K562 (cell line): ENCODE data around the gene PPP1R3E. TPM values are rescaled to one million over a fixed set of nuclear protein-coding genes. Genes with fewer than 3 reads are reported as not detected.

ENCODE experiments used
- BRCA1 ChIP-seq, 2 experiments: fragments of 450-650 bp in 1 of 2; sonication (generic) in 1 of 2; formaldehyde crosslinking in 1 of 2; IDR thresholded peaks; 2 replicates each; pipeline versions ENCODE4 v1.5.0 to v1.6.1; 2017 to 2020; ENCODE audit warnings: mild to moderate bottlenecking in 1 of 2, missing genetic modification reagents in 1 of 2
- CEBPG ChIP-seq, 3 experiments: fragments of 200-800 bp in 1 of 3; sonication (Bioruptor generic) in 1 of 3; sonication (generic) in 1 of 3; formaldehyde crosslinking in 1 of 3; IDR thresholded peaks in 2 of 3; conservative IDR thresholded peaks in 1 of 3; 2 replicates each; pipeline versions ENCODE4 v1.6.1 to v1.8.0; 2016 to 2022; ENCODE audit warnings: missing compliant biosample characterization in 2 of 3, missing genetic modification characterization in 2 of 3, mild to moderate bottlenecking in 1 of 3, missing genetic modification reagents in 1 of 3
- GTF2B ChIP-seq: IDR thresholded peaks from 2 replicates; pipeline ENCODE4 v1.6.1; 2011; ENCODE audit not compliant: insufficient read length; ENCODE audit errors: extremely low read depth
- HDAC2 ChIP-seq: fragments of 450-650 bp; IDR thresholded peaks from 2 replicates; pipeline ENCODE4 v1.6.1; 2016; ENCODE audit warnings: mild to moderate bottlenecking
- ILK ChIP-seq: fragments of 450-650 bp; IDR thresholded peaks from 2 replicates; pipeline ENCODE4 v1.6.1; 2016; ENCODE audit warnings: missing genetic modification characterization, low read depth, mild to moderate bottlenecking, missing compliant biosample characterization, moderate library complexity, borderline replicate concordance
- KDM2B ChIP-seq: fragments of 250-450 bp; sonication (Bioruptor Pico); IDR thresholded peaks from 2 replicates; pipeline ENCODE4 v1.8.0; 2021; ENCODE audit warnings: mild to moderate bottlenecking, moderate library complexity
- NBN ChIP-seq: fragments of 450-650 bp; IDR thresholded peaks from 2 replicates; pipeline ENCODE4 v1.6.1; 2016; ENCODE audit warnings: low read depth, mild to moderate bottlenecking
- NFRKB ChIP-seq: fragments of 450-650 bp; IDR thresholded peaks from 2 replicates; pipeline ENCODE4 v1.6.1; 2016; ENCODE audit warnings: low read depth
- PCBP2 ChIP-seq: fragments of 200-400 bp; formaldehyde crosslinking; IDR thresholded peaks from 2 replicates; pipeline ENCODE4 v1.6.1; 2018; ENCODE audit warnings: low read length, low read depth, mild to moderate bottlenecking, moderate library complexity; ENCODE audit not compliant: poor library complexity, severe bottlenecking
- RFX5 ChIP-seq: IDR thresholded peaks from 2 replicates; pipeline ENCODE4 v1.6.1; 2011; ENCODE audit warnings: low read depth, mild to moderate bottlenecking, improper control_type of control experiment, low read length
- RUNX1 ChIP-seq: sonication (generic); IDR thresholded peaks from 2 replicates; pipeline ENCODE4 v1.6.1; 2016; ENCODE audit warnings: antibody characterized with exemption, low read depth
- SIN3A ChIP-seq, 2 experiments: fragments of 150-350 bp in 1 of 2; IDR thresholded peaks; 2 replicates each; pipeline ENCODE4 v1.6.1; 2011 to 2016; ENCODE audit warnings: borderline replicate concordance in 2 of 2, low read depth in 2 of 2, low read length in 2 of 2, mild to moderate bottlenecking in 2 of 2, moderate library complexity in 2 of 2; ENCODE audit not compliant: control insufficient read depth in 1 of 2
- SMAD2 ChIP-seq: fragments of 150-350 bp; IDR thresholded peaks from 2 replicates; pipeline ENCODE4 v1.6.1; 2014; ENCODE audit warnings: low read depth, mild to moderate bottlenecking, low read length
- SMARCA5 ChIP-seq: fragments of 450-650 bp; IDR thresholded peaks from 2 replicates; pipeline ENCODE4 v1.6.1; 2016
- SUPT5H ChIP-seq: fragments of 450-650 bp; IDR thresholded peaks from 2 replicates; pipeline ENCODE4 v1.6.1; 2016
- TBL1XR1 ChIP-seq, 2 experiments: IDR thresholded peaks; 2 replicates each; pipeline ENCODE4 v1.6.1; 2012; ENCODE audit warnings: improper control_type of control experiment in 2 of 2, low read length in 2 of 2, mild to moderate bottlenecking in 1 of 2
- WHSC1 ChIP-seq: IDR thresholded peaks from one replicate; pipeline ENCODE4 v1.6.1; 2012; ENCODE audit warnings: low read length, control low read depth, inconsistent platforms
- ZNF263 ChIP-seq: sonication (generic); formaldehyde crosslinking; IDR thresholded peaks from 2 replicates; pipeline ENCODE4 v1.8.0; 2022; ENCODE audit warnings: mild to moderate bottlenecking, missing genetic modification reagents, borderline replicate concordance
- ZNF347 ChIP-seq: fragments of 450-650 bp; formaldehyde crosslinking; IDR thresholded peaks from 2 replicates; pipeline ENCODE4 v1.4.0; 2020; ENCODE audit warnings: low read depth, mild to moderate bottlenecking, moderate library complexity
- ZNF583 ChIP-seq: fragments of 250-450 bp; sonication (Bioruptor Pico); IDR thresholded peaks from 2 replicates; pipeline ENCODE4 v1.4.0; 2020
- ZNF77 ChIP-seq: fragments of 250-450 bp; sonication (Bioruptor Pico); IDR thresholded peaks from 2 replicates; pipeline ENCODE4 v1.5.0; 2020
- ZNF778 ChIP-seq: fragments of 450-650 bp; formaldehyde crosslinking; IDR thresholded peaks from 2 replicates; pipeline ENCODE4 v1.4.0; 2020; ENCODE audit warnings: mild to moderate bottlenecking, moderate library complexity
- polyA plus RNA-seq, 8 experiments: library from polyadenylated mRNA; depleted of rRNA in 4 of 8; stranded (reverse) in 5 of 8; unstranded in 3 of 8; fragments of >200 nt; fragmentation: Nextera tagmentation in 2 of 8; fragmentation: Illumina TruSeq in 1 of 8; extraction: Ambion mirVana in 2 of 8; extraction: Trizol in 1 of 8; gene quantifications; 2 replicates each; pipeline versions ENCODE4 v1.2.1 to v1.2.3, GENCODE V29; 2011 to 2014; ENCODE audit warnings: inconsistent platforms in 1 of 8, missing spikeins in 1 of 8
- total RNA-seq, 7 experiments: library from RNA; depleted of rRNA in 6 of 7; stranded (reverse); fragments of >200 nt in 6 of 7; fragmentation: Illumina TruSeq in 2 of 7; extraction: Trizol in 2 of 7; gene quantifications; 2 replicates each; pipeline versions ENCODE4 v1.2.1 to v1.2.3, GENCODE V29; 2011 to 2021; ENCODE audit warnings: low replicate concordance in 1 of 7
- TF ChIP-seq, protein P1 (sequence below): fragments of 250-450 bp; sonication (Bioruptor Pico); IDR thresholded peaks from 2 replicates; pipeline ENCODE4 v1.5.1; 2021; ENCODE audit warnings: mild to moderate bottlenecking
- TF ChIP-seq, protein P2 (sequence below): sonication (generic); formaldehyde crosslinking; IDR thresholded peaks from 2 replicates; pipeline ENCODE4 v1.8.1; 2022; ENCODE audit warnings: missing genetic modification reagents
- TF ChIP-seq, protein P3 (sequence below): sonication (generic); formaldehyde crosslinking; IDR thresholded peaks from 2 replicates; pipeline ENCODE4 v1.8.0; 2022; ENCODE audit warnings: mild to moderate bottlenecking, missing genetic modification reagents
- TF ChIP-seq, protein P4 (sequence below): fragments of 250-450 bp; sonication (Bioruptor Pico); IDR thresholded peaks from 2 replicates; pipeline ENCODE4 v1.6.1; 2021; ENCODE audit warnings: mild to moderate bottlenecking

PPP1R3E gene
- total and polyA plus RNA-seq, 9 of the 15 experiments (the other 6 are each of a cell fraction or from before 2014, with no cell fraction given) = 3.2 to 18.4 (median 7.6) TPM

GRCh38 chr14:23301969-23302289 lies 730 bp downstream of the PPP1R3E start (continued):
- TF ChIP-seq ILK (tag) (no peak), ZNF347 (CRISPR knock-in tag) (no peak), SIN3A (IDR thresholded peaks at IDR 0.05; ENCODE audit: borderline replicate concordance in 2 of 2, control insufficient read depth in 1 of 2, low read depth in 2 of 2, low read length in 2 of 2) (no peak), NBN (0 out of 2 replicates have a peak, but pooled peaks have one; percentile 28), SUPT5H (peak; percentile 83), SMARCA5 (no peak), RUNX1 (no peak), KDM2B (peak; percentile 7; the same call in 1 of the 2 replicates), RFX5 (no peak), ZNF263 (CRISPR knock-in tag) (peak; percentile 56; the same call in 1 of the 2 replicates), CEBPG (CRISPR knock-in tag; IDR thresholded peaks at IDR 0.05) (0 out of 2 replicates have a peak, but pooled peaks have one; percentile 12), CEBPG (tag; conservative IDR thresholded peaks at IDR 0.05 in 1 of 2, IDR thresholded peaks at IDR 0.05 in 1 of 2) (no peak), PCBP2 (no peak), ZNF583 (CRISPR knock-in tag) (no peak), GTF2B (no peak), ZNF77 (no peak), BRCA1 (IDR thresholded peaks at IDR 0.05) (no peak), BRCA1 (CRISPR knock-in tag; IDR thresholded peaks at IDR 0.05) (no peak), WHSC1 (no peak), NFRKB (peak; percentile 33; the same call in 1 of the 2 replicates), TBL1XR1 (IDR thresholded peaks at IDR 0.05; ENCODE audit: low read length in 2 of 2) (no peak), SMAD2 (no peak), ZNF778 (CRISPR knock-in tag) (no peak), HDAC2 (peak; percentile 25; the same call in 1 of the 2 replicates)
- TF ChIP-seq, protein P1, sequence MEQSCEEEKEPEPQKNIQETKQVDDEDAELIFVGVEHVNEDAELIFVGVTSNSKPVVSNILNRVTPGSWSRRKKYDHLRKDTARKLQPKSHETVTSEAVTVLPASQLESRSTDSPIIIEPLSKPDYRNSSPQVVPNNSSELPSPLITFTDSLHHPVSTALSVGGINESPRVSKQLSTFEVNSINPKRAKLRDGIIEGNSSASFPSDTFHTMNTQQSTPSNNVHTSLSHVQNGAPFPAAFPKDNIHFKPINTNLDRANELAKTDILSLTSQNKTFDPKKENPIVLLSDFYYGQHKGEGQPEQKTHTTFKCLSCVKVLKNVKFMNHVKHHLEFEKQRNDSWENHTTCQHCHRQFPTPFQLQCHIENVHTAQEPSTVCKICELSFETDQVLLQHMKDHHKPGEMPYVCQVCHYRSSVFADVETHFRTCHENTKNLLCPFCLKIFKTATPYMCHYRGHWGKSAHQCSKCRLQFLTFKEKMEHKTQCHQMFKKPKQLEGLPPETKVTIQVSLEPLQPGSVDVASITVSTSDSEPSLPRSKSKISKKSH = no peak
- TF ChIP-seq, protein P2, sequence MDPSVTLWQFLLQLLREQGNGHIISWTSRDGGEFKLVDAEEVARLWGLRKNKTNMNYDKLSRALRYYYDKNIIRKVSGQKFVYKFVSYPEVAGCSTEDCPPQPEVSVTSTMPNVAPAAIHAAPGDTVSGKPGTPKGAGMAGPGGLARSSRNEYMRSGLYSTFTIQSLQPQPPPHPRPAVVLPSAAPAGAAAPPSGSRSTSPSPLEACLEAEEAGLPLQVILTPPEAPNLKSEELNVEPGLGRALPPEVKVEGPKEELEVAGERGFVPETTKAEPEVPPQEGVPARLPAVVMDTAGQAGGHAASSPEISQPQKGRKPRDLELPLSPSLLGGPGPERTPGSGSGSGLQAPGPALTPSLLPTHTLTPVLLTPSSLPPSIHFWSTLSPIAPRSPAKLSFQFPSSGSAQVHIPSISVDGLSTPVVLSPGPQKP (CRISPR knock-in tag) = no peak
- TF ChIP-seq, protein P3, sequence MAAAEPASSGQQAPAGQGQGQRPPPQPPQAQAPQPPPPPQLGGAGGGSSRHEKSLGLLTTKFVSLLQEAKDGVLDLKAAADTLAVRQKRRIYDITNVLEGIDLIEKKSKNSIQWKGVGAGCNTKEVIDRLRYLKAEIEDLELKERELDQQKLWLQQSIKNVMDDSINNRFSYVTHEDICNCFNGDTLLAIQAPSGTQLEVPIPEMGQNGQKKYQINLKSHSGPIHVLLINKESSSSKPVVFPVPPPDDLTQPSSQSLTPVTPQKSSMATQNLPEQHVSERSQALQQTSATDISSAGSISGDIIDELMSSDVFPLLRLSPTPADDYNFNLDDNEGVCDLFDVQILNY (CRISPR knock-in tag) = peak; percentile 68; the same call in 1 of the 2 replicates
- TF ChIP-seq, protein P4, sequence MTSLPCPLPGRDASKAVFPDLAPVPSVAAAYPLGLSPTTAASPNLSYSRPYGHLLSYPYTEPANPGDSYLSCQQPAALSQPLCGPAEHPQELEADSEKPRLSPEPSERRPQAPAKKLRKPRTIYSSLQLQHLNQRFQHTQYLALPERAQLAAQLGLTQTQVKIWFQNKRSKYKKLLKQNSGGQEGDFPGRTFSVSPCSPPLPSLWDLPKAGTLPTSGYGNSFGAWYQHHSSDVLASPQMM (CRISPR knock-in tag) = no peak
